ENCODE measurements around the gene MYL1. TPM values are rescaled to one million over a fixed set of nuclear protein-coding genes. Genes with fewer than 3 reads are reported as not detected.

MYL1 gene
- total and polyA plus RNA-seq, 5 experiments from 2014 or later: not detected

DNA sequence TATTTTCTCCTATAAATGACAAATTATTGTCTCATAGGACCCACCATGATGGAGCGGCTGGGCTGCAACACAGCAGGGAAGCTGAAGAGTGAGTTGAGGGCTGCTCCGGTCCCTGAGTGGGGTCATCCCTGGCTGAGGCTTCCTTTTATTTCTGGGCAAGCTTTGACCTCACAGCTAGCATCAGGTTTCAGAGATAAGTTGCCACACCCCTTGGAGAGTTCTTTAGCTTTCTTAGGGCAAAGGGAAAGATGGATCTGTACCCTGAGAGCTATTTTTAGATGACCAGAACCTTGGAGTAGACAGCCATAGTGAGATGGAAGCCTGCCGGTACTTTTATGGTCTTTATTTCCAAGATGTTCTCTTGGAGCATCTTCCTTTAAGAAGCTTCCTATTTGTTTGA, 11.5 kb downstream of the MYL1 start:
- Mint-ChIP-seq H3K27ac (no peak overlapping the region), H3K27me3 (peaks cover 0 to 3% (median 2%) of the 10 kb centered on the region in 5 donors), H3K4me1 (no peaks in the 10 kb centered on the region), H3K9me3 (no peaks in the 10 kb centered on the region), H3K36me3 (no peaks in the 10 kb centered on the region), H3K4me3 (no peak overlapping the region)
- ATAC-seq (no peak), DNase-seq (no peak)
- POLR2A ChIA-PET: no interaction called here

- Mint-ChIP-seq H3K4me3 (no peak overlapping the region), H3K27ac (no peak overlapping the region), H3K4me1 (no peaks in the 10 kb centered on the region), H3K27me3 (peaks cover 0 to 7% (median 2%) of the 10 kb centered on the region in 5 donors), H3K36me3 (no peaks in the 10 kb centered on the region), H3K9me3 (no peaks in the 10 kb centered on the region)
- POLR2A ChIA-PET: no interaction called here
- no peak for DNase-seq
- ATAC-seq: no peak
These were observed 12.6 kb downstream of the MYL1 start for GRCh38 chr2:210302326-210302725.

GRCh38 chr2:210299866-210300373, 15.1 kb downstream of the MYL1 start:
- no peaks in the 10 kb centered on the region for H3K4me1 Mint-ChIP-seq
- ATAC-seq: no peak
- H3K27ac Mint-ChIP-seq: no peak overlapping the region
- H3K9me3 Mint-ChIP-seq: no peaks in the 10 kb centered on the region
- H3K27me3 Mint-ChIP-seq: peaks cover 0 to 7% (median 3%) of the 10 kb centered on the region in 5 donors
- POLR2A ChIA-PET: no interaction called here
- H3K36me3 Mint-ChIP-seq: no peaks in the 10 kb centered on the region
- no peak for DNase-seq
- no peak overlapping the region for H3K4me3 Mint-ChIP-seq

GRCh38 chr2:210288408-210288807, 26.6 kb downstream of the MYL1 start:
- ATAC-seq: no peak
- DNase-seq: no peak
- Mint-ChIP-seq H3K27ac (no peak overlapping the region), H3K4me3 (no peak overlapping the region), H3K36me3 (no peaks in the 10 kb centered on the region), H3K27me3 (peaks cover 0 to 16% (median 2%) of the 10 kb centered on the region in 5 donors), H3K9me3 (peaks cover 0 to 14% (median 8%) of the 10 kb centered on the region in 9 donors), H3K4me1 (no peaks in the 10 kb centered on the region)
- POLR2A ChIA-PET: no interaction called here

GRCh38 chr2:210287301-210287700, 27.7 kb downstream of the MYL1 start:
- no peak overlapping the region for H3K27ac Mint-ChIP-seq
- H3K4me3 Mint-ChIP-seq: no peak overlapping the region

DNA sequence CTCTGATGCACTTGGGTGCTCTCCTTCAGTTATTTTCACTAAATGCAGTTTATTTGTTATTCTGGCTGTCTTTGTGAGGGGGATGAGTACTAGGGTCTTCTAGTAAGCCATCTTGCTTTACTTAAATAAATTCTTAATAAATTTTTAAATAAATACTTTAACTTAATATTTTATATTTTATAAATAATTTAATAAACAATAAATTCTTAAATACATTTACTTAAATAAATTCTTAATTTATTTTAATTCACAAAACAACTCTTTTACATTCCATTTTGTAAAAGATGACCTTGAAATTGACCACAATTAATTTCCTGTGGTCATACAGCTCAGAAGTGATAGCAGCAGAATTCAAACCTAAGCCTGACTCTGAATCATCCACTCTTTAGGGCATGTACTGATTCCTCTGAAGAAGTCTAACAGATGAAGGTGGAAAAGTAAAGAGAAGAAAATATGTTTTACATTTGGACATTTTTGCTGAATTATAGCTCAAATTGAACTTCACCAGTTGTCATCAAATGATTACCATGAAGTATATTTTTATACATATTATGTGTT, 28.8 kb downstream of the MYL1 start:
- DNase-seq (no peak), ATAC-seq (no peak)
- POLR2A ChIA-PET: no interaction called here
- H3K27me3 Mint-ChIP-seq: peaks cover 0 to 16% (median 2%) of the 10 kb centered on the region in 5 donors
- H3K27ac Mint-ChIP-seq: no peak overlapping the region
- peaks cover 3 to 22% (median 17%) of the 10 kb centered on the region in 9 donors for H3K9me3 Mint-ChIP-seq
- H3K4me1 Mint-ChIP-seq: no peaks in the 10 kb centered on the region
- H3K36me3 Mint-ChIP-seq: no peaks in the 10 kb centered on the region
- no peak overlapping the region for H3K4me3 Mint-ChIP-seq

More at GRCh38 chr2:210287301-210287700, 27.7 kb downstream of the MYL1 start:
- POLR2A ChIA-PET: no interaction called here
- no peak for DNase-seq
- ATAC-seq: no peak
- peaks cover 3 to 22% (median 14%) of the 10 kb centered on the region in 9 donors for H3K9me3 Mint-ChIP-seq
- H3K27me3 Mint-ChIP-seq: peaks cover 0 to 16% (median 2%) of the 10 kb centered on the region in 5 donors
- H3K36me3 Mint-ChIP-seq: no peaks in the 10 kb centered on the region
- H3K4me1 Mint-ChIP-seq: no peaks in the 10 kb centered on the region

- POLR2A ChIA-PET: no interaction called here
- ATAC-seq (no peak), DNase-seq (no peak)
- H3K4me3 Mint-ChIP-seq: no peak overlapping the region
- H3K27me3 Mint-ChIP-seq: peaks cover 0 to 8% (median 5%) of the 10 kb centered on the region in 5 donors
- H3K36me3 Mint-ChIP-seq: no peaks in the 10 kb centered on the region
- no peaks in the 10 kb centered on the region for H3K4me1 Mint-ChIP-seq
- H3K27ac Mint-ChIP-seq: no peak overlapping the region
- H3K9me3 Mint-ChIP-seq: peaks cover 0 to 20% (median 2%) of the 10 kb centered on the region in 9 donors
These were observed 37.8 kb downstream of the MYL1 start for GRCh38 chr2:210277133-210277532.

DNA sequence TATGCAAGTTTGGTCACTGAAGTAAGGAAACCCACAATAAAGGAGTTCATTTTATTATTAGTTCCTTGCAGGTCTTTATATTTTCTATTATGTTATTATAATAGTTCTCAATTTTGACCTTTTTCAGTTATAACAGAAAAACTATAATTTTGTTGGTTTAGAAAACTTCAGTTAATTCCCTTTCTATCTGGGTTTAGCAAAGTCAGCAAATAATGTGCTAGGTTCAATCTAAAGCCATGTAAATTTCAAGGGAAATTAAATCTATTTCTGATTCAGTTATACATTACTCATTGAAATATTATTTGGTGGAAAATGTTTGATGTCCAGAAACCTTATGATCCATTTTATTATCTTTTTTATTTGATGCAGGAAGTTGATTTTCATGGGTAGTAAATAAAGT, 43.7 kb downstream of the MYL1 start:
- Mint-ChIP-seq H3K9me3 (peaks cover 0 to 2% (median 0%) of the 10 kb centered on the region in 9 donors), H3K4me1 (no peaks in the 10 kb centered on the region), H3K27me3 (peaks cover 0 to 5% (median 0%) of the 10 kb centered on the region in 5 donors), H3K36me3 (no peaks in the 10 kb centered on the region), H3K27ac (no peak overlapping the region), H3K4me3 (no peak overlapping the region)
- DNase-seq (no peak), ATAC-seq (no peak)
- POLR2A ChIA-PET: no interaction called here

- Mint-ChIP-seq H3K9me3 (no peaks in the 10 kb centered on the region), H3K4me1 (no peaks in the 10 kb centered on the region), H3K4me3 (no peak overlapping the region), H3K27ac (no peak overlapping the region), H3K36me3 (no peaks in the 10 kb centered on the region), H3K27me3 (peaks cover 0 to 5% (median 0%) of the 10 kb centered on the region in 5 donors)
- ATAC-seq: no peak
- no peak for DNase-seq
- POLR2A ChIA-PET: no interaction called here
These were observed 45.8 kb downstream of the MYL1 start for GRCh38 chr2:210269148-210269547.

GRCh38 chr2:210268281-210268680, 46.7 kb downstream of the MYL1 start:
- no peaks in the 10 kb centered on the region for H3K4me1 Mint-ChIP-seq
- no peaks in the 10 kb centered on the region for H3K36me3 Mint-ChIP-seq
- ATAC-seq (no peak), DNase-seq (no peak)
- H3K27ac Mint-ChIP-seq: no peak overlapping the region
- H3K27me3 Mint-ChIP-seq: peaks cover 0 to 5% (median 2%) of the 10 kb centered on the region in 5 donors
- POLR2A ChIA-PET: no interaction called here
- H3K9me3 Mint-ChIP-seq: no peaks in the 10 kb centered on the region
- H3K4me3 Mint-ChIP-seq: no peak overlapping the region

DNA sequence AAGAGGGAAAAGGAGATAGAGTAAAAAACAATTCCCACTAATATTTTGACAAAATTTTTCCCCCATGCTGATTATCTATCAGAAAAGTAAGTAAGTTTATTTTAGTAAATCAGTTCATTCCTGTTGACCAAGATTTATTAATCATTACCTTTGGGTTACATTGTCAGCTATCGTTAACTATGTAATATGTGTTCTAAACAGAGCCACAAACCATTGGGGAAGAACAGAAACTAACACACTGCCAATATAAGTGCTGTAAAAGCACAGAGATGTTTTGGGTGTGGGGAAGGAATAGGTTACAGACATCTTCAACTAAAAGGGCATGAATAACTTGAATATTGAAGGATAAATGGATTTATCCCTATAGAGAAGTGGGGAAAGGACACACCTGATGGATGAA, 47.3 kb downstream of the MYL1 start:
- POLR2A ChIA-PET: no interaction called here
- no peak for ATAC-seq
- Mint-ChIP-seq H3K9me3 (no peaks in the 10 kb centered on the region), H3K4me1 (no peaks in the 10 kb centered on the region), H3K27me3 (peaks cover 0 to 5% (median 2%) of the 10 kb centered on the region in 5 donors), H3K36me3 (no peaks in the 10 kb centered on the region), H3K27ac (no peak overlapping the region), H3K4me3 (no peak overlapping the region)
- no peak for DNase-seq

DNA sequence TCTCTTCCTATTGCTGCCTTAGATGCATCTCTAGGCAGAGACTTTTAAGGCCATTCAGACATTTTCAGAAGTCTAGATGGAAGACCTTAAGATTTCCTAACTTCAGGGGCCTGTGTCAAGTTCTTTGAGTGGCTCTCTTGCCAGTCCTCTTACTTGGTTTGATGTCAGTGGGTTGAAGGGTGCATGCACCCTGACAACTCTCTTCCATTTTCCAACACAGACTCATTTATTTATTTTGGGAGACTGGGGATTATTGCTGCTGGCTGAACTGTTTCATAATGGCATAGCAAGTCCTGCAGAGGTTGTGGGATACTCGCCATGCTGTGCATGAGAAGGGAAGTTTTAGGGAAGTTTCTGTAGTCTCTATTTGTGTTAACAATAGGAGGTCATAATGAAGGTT, 50.7 kb downstream of the MYL1 start:
- DNase-seq (no peak), ATAC-seq (no peak)
- H3K27me3 Mint-ChIP-seq: peaks cover 0 to 5% (median 3%) of the 10 kb centered on the region in 5 donors
- H3K4me3 Mint-ChIP-seq: no peak overlapping the region
- H3K27ac Mint-ChIP-seq: no peak overlapping the region
- no peaks in the 10 kb centered on the region for H3K4me1 Mint-ChIP-seq
- POLR2A ChIA-PET: no interaction called here
- H3K36me3 Mint-ChIP-seq: no peaks in the 10 kb centered on the region
- H3K9me3 Mint-ChIP-seq: no peaks in the 10 kb centered on the region

DNA sequence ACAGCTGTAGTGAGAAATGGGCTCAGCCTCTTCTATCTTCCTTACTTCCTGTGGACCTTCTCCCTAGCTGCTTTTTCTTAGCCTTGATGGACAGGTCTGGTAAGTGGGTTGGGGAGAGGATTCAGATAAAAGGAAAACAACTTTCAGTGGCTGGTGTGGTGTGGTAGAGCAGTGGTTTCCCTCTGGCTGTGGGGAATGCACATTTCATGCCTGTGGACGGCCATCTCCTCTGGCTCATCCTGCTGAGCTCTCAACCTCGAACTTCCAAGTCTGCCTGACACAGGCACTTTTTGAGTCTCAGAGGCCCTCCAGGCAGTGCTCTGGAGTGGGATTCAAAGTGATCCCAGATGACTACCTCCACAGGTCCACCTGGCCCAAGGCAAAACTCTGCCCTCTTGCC, 51.1 kb downstream of the MYL1 start:
- POLR2A ChIA-PET: no interaction called here
- DNase-seq: no peak
- H3K4me3 Mint-ChIP-seq: no peak overlapping the region
- H3K27me3 Mint-ChIP-seq: peaks cover 0 to 5% (median 3%) of the 10 kb centered on the region in 5 donors
- H3K4me1 Mint-ChIP-seq: no peaks in the 10 kb centered on the region
- H3K27ac Mint-ChIP-seq: no peak overlapping the region
- ATAC-seq: no peak
- no peaks in the 10 kb centered on the region for H3K9me3 Mint-ChIP-seq
- no peaks in the 10 kb centered on the region for H3K36me3 Mint-ChIP-seq

DNA sequence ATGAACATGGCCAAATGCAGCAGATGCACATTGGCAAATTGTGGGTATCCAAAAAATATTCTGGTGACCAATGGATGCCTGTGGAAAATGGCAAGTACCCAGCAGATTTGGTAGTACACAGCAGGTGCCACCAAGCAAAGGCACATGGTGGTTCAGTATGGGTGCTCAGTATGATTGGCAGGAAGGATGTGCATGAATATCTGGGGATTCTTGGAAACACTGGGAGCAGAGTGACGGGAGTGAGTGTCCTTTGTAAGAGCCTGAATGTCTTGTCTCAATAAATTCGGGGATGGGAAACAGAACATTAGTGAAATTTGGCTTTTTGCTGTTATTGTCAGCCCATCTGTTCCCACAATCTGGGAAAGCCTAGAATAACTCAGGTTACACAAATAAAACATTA, 52.9 kb downstream of the MYL1 start:
- POLR2A ChIA-PET: no interaction called here
- Mint-ChIP-seq H3K9me3 (peaks cover 0 to 1% (median 0%) of the 10 kb centered on the region in 9 donors), H3K27ac (no peak overlapping the region), H3K4me1 (no peaks in the 10 kb centered on the region), H3K27me3 (peaks cover 0 to 4% (median 0%) of the 10 kb centered on the region in 5 donors), H3K36me3 (no peaks in the 10 kb centered on the region), H3K4me3 (no peak overlapping the region)
- no peak for ATAC-seq
- DNase-seq: no peak
